Subcutaneous adipose tissue (tissue), 4 donors: ENCODE measurements around the gene L1CAM. TPM values are rescaled to one million over a fixed set of nuclear protein-coding genes. Genes with fewer than 3 reads are reported as not detected.

Experiments
- CTCF ChIP-seq: fragments of 450-650 bp; IDR thresholded peaks from one replicate; pipeline ENCODE4 v1.5.1; 2016; ENCODE audit warnings: low read depth, mild to moderate bottlenecking, control low read depth, antibody characterized with exemption, moderate library complexity
- total RNA-seq, 4 donors: library from RNA; depleted of rRNA; stranded (reverse); fragments of >200 nt; gene quantifications; one replicate each; pipeline ENCODE4 v1.1.0, GENCODE V29; 2016

Gene L1CAM
- total RNA-seq, 4 donors from 2014 or later = 0.68 to 1.5 (median 0.95) TPM

GRCh38 chrX:153864101-153864500, 21.9 kb downstream of the L1CAM start:
- no peak for TF ChIP-seq CTCF

GRCh38 chrX:153863251-153863991, 22.6 kb downstream of the L1CAM start:
- TF ChIP-seq CTCF = no peak

GRCh38 chrX:153862369-153863250, 23.4 kb downstream of the L1CAM start:
- no peak for TF ChIP-seq CTCF

- no peak for TF ChIP-seq CTCF
These were observed 24.2 kb downstream of the L1CAM start for GRCh38 chrX:153861733-153862310.

- TF ChIP-seq CTCF = no peak
These were observed 24.8 kb downstream of the L1CAM start for GRCh38 chrX:153861151-153861550.

GRCh38 chrX:153857348-153857903, 28.5 kb downstream of the L1CAM start:
- TF ChIP-seq CTCF = no peak

- TF ChIP-seq CTCF = no peak
These were observed 31.3 kb downstream of the L1CAM start for GRCh38 chrX:153854702-153855101.
